ENCODE measurements around the gene HAGH.

DNA sequence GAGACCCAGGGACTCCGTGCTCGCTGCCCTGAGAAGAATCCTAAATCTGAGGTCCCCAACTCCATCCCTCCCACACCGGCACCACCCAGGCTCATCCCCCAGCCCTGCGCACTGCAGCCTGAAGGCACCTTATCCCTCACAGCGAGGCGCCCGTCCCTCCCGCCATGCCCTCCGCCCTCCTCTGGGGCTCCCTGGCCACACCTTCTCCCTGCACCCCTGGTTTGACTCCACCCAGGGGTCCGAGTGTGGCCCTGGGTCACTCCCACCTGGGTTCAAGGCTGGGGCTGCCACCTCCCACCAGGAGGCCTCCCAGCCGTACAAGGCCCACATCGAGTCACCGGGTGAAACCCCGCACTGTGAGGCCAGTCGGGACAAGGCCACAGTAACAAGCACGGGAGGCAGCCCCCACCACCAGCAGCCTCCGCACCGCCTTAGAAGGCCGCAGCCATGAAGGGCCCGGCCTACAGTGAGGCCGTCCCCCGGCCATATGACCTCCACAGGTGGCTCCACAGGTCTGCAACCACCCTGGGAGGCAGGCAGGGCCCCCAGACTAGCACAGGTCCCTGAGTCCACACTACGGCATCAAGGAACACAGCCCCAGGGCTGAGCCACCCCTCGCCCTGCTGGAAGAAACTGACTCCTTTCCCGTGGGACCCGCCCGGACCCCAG lies 8.3 kb downstream of the HAGH start:
- TF ChIP-seq, protein P1, sequence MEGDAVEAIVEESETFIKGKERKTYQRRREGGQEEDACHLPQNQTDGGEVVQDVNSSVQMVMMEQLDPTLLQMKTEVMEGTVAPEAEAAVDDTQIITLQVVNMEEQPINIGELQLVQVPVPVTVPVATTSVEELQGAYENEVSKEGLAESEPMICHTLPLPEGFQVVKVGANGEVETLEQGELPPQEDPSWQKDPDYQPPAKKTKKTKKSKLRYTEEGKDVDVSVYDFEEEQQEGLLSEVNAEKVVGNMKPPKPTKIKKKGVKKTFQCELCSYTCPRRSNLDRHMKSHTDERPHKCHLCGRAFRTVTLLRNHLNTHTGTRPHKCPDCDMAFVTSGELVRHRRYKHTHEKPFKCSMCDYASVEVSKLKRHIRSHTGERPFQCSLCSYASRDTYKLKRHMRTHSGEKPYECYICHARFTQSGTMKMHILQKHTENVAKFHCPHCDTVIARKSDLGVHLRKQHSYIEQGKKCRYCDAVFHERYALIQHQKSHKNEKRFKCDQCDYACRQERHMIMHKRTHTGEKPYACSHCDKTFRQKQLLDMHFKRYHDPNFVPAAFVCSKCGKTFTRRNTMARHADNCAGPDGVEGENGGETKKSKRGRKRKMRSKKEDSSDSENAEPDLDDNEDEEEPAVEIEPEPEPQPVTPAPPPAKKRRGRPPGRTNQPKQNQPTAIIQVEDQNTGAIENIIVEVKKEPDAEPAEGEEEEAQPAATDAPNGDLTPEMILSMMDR (IDR thresholded peaks at IDR 0.05) = no peak
- no peak for TF ChIP-seq POLR2A (IDR thresholded peaks at IDR 0.05)
